ENCODE measurements around the gene DNHD1.

The DNHD1 gene

DNA sequence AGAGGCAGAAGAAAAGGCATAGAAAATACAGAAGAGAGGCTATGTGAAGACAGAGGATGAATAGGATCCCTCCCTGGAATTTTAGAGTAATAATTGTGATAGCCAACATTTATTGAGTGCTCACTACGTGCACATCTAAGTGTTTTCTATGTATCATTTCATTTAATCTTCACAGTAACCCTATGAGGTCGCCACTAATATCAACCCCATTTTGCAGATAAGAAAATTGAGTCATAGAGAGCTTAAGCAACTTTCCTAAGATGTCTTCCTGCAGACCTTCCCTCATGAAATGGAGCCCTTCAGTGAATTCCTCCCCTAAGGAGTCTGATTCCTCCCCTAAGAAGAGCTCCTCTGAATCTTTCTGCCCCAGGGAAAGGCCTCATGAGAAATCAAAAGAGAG is 68.2 kb downstream of the DNHD1 start:
- DNase-seq: no peak

DNA sequence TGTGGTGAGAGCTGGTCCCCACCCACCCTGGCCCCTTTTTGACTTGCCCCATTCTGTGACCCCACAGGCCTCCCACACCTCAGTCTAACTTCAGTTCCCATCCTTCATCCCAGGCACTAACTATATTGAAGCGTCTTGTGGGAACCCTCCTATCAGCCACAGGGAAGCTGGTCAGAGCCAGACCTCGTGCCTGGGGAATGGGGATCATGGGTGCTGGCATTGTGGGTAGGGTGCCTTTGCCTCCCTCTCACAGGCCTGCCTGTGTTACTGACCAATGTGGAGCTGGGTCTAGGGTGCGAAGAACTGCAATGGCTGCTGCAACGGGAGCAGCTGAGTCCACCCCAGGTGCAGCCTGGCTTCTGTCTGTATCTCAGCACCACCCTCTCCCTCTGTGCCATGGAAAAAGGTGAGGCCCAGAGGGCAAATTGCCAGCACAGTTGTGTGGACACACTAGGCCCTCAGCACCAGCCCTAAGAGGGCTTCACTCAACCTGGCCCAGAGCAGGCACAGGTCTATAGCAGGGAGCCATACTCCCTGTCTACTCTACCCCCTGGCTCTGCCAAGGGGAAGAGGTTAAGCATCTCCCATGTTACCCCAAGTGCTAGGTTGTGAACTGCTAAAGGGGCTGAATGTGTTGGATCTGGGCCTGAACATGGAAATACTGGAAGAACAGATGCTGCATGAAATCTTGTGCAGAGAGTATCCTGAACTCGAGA is 69.1 kb downstream of the DNHD1 start:
- DNase-seq: no peak

GRCh38 chr11:6566704-6567370 is 69.8 kb downstream of the DNHD1 start:
- DNase-seq: no peak

DNA sequence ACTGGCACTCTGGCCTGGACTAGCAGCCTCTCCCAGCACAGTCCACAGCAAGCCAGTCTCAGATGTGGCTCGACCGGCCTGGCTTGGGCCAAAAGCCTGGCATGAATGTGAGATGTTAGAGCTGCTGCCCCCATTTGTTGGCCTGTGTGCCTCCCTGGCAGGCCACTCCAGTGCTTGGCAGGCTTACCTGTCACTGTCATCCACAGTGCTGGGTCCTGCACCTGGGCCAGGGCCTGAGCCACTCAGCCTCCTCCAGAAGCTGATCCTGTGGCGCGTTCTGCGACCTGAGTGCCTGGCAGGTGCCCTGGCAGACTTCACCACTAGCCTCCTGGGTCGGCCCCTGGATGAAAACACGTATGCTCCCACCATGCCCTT is 70.3 kb downstream of the DNHD1 start:
- DNase-seq: no peak

DNA sequence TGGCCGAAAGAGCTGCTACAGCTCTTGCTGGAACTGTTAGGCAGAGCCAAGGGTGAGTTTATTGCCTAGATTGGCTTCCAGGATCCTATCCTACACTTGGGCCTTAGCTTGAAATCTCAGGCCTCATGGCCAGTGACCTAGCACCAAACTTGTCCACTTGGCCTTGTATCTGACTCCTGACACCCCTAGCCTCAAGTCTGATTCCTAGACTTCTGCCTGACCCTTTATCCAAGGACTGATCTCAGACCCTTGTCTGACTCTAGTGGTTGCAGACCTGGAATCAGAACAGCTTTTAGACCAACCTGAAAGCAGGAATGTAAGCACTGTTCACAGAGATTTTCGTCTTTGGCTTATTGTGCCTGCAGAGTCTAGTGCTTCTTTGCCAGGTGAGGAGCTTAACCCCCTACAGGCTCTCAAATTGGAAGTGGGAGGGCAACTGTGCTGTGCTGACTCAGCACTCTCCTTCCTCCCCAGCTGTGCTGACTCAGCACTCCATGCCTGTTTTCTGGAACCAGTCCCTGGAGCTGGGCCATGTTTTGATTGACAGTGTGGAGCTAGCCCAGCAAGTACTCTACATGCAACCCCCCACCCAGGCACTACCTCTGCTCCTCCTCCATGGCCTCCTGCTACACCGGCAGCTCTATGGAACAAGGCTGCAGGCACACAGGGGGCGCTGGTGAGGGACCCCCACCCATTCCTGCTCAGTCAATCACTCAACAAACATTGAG is 71.3 kb downstream of the DNHD1 start:
- DNase-seq: peak in 2 of 3 experiments; percentile 14 to 67

DNA sequence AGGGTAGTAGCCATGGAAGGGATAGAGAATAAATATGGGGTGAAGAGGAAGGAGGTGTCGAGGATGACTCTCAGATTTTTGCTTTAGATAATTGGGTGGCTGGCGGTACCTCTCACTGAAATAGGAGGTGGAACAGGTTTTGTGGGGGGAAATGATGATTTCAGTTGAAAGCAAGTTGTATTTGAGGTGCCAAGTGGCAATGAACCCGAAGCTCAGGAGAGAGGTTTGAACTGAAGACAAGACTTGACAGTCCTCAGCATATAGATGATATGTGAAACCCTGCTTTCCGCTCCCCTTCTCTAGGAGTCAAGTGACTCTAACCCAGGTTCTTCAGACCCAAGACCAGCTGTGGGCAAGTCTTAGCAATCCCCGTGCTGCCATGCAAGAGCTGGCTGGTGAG is 72.6 kb downstream of the DNHD1 start:
- no peak for DNase-seq

- no peak for DNase-seq
These were observed 73.8 kb downstream of the DNHD1 start for GRCh38 chr11:6570691-6571427.

GRCh38 chr11:6571434-6572008 is 74.4 kb downstream of the DNHD1 start:
- DNase-seq: no peak

DNA sequence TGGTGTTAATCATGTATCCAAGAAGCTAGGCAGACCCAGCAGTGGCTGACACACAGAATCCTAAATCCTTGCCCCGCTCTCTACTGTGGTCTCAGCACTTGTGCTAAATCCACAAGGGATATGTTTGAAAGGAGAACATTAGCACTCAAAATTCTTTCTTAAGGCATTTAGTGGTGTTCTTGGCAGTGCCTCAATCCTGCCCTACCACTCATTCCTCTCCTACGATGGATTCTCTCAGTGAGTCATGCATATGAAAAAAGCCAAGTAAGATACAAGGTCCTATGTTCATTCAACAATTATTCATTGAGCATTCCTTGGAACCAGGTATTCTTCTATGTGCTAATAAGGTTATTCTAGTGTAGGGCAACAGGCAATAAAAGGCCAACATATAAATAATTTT is 75.1 kb downstream of the DNHD1 start:
- no peak for DNase-seq

DNA sequence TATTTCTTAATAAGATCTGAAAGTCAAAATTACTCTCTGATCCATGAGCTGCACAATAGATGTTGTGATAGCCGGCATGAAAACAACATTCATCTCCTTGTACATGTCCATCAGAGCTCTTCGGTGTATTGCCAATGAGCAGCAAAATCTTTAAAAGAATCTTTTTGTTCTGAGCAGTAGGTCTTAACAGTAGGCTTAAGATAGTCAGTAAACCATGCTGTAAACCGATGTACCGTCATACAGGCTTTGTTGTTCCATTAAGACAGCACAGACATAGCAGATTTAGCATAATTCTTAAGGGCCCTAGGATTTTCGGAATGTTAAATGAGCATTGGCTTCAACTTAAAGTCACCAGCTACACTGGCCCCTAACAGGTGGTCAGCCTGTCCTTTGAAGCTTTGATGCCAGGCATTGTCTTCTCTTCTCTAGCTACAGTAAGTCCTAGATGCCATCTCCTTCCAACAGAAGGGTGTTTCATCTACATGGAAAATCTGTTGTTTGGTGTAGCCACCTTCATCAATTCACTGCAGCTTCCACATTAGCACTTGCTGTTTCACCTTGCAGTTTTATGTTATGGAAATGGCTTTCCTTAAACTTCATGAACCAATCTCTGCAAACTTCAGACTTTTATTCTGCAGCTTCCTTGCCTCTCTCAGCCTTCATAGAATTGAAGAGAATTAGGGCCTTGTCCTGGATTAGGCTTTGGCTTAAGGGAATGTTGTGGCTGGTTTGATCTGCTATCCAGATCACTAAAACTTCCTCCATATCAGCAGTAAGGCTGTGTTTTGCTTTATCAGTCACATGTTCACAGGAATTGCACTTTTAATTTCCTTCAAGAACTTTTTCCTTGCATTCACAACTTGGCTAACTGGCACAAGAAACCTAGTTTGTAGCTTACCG is 78.0 kb downstream of the DNHD1 start:
- DNase-seq: no peak

- no peak for DNase-seq
These were observed 79.6 kb downstream of the DNHD1 start for GRCh38 chr11:6576471-6577373.

- DNase-seq: no peak
These were observed 81.1 kb downstream of the DNHD1 start for GRCh38 chr11:6578134-6578533.

- DNase-seq: no peak
These were observed 82.6 kb downstream of the DNHD1 start for GRCh38 chr11:6579681-6580080.

DNA sequence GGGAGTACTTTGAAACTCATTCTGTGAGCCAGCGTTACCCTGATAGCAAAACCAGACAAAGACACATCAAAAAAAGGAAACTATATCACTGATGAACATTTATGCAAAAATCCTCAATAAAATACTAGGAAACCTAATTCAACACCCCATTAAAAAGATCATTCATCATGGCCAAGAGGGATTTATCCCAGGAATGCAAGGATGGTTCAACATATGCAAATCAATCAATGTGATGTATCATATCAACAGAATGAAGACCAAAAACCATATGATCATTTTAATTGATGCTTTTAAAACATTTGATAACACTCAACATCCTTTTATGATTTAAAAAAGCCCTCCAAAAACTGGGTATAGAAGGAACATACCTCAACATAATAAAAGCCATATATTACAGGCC is 86.5 kb downstream of the DNHD1 start:
- DNase-seq: no peak

DNA sequence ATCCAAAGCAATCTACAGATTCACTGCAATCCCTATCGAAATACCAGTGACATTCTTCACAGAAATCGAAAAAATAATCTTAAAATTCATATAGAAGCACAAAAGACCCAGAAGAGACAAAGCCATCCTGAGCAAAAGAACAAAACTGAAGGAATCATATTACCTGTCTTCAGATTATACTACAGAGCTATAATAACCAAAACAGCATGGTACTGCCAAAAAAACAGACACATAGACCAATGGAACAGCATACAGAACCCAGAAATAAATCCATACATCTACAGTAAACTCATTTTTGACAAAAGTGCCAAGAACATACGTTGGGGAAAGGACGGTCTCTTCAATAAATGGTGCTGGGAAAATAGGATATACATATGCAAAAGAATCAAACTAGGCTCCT is 87.4 kb downstream of the DNHD1 start:
- DNase-seq: no peak

GRCh38 chr11:6586434-6587359 is 89.6 kb downstream of the DNHD1 start:
- no peak for DNase-seq

- no peak for DNase-seq
These were observed 90.4 kb downstream of the DNHD1 start for GRCh38 chr11:6587360-6587953.

DNA sequence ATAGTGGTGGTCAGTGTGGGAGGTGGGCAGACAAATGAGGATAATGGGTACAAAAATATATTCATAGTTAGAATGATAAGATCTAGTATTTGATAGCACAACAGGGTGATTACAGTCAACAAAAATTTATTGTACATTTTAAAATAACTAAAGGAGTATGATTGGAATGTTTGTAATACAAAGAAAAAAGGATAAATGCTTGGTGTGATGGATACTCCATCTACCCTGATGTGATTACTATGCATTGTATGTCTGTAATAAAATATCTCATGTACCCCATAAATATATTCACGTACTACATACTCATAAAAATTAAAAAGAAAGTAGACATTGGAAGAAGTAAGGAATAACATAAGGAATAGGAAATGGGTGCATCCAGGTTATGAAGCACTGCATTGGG is 90.9 kb downstream of the DNHD1 start:
- DNase-seq: no peak

DNA sequence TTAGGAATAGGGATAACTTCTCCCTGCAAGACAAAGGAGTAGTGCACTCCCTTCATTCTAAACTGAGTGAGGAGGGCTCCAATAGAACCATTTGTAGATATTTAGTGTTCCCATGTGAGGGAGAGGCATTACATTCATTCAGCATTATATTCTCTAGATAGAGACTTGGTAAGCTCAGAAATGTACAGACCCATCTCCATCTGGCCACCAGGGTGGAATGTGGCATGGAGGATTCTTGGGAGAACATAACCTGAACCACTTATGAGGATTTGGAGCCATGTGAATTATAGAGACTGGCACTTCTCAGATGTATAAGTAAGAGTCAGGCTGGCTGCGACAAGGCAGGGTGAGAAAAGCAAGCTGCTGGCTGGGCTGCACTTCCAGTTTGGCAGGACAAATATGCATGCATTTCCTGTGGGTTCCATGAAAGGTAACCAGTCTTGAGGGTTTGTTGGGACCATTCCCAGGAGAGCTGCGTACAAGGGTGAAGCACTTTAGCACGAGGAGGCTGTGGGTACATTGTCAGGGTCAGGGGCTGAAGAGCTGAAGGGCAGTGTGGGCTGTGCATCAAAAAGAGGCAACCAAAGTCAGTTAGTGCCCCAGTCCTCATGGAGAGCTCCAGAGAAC is 97.2 kb downstream of the DNHD1 start:
- no peak for DNase-seq

Data from NCI-H1417 (cell line).